Measurements from ENCODE around the gene SMPDL3A.

The SMPDL3A gene

GRCh38 chr6:122839906-122840305, 50.8 kb downstream of the SMPDL3A start:
- TF ChIP-seq, protein P1, sequence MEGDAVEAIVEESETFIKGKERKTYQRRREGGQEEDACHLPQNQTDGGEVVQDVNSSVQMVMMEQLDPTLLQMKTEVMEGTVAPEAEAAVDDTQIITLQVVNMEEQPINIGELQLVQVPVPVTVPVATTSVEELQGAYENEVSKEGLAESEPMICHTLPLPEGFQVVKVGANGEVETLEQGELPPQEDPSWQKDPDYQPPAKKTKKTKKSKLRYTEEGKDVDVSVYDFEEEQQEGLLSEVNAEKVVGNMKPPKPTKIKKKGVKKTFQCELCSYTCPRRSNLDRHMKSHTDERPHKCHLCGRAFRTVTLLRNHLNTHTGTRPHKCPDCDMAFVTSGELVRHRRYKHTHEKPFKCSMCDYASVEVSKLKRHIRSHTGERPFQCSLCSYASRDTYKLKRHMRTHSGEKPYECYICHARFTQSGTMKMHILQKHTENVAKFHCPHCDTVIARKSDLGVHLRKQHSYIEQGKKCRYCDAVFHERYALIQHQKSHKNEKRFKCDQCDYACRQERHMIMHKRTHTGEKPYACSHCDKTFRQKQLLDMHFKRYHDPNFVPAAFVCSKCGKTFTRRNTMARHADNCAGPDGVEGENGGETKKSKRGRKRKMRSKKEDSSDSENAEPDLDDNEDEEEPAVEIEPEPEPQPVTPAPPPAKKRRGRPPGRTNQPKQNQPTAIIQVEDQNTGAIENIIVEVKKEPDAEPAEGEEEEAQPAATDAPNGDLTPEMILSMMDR (IDR thresholded peaks at IDR 0.05; ENCODE audit: insufficient read depth, low read depth, low read length, missing control alignments): no peak
- DNase-seq (ENCODE audit: low read depth): no peak
- H3K4me3 ChIP-seq (ENCODE audit: low read depth, low read length): no peak overlapping the region

- H3K4me3 ChIP-seq (ENCODE audit: low read depth, low read length): no peak overlapping the region
- TF ChIP-seq, protein P1 (IDR thresholded peaks at IDR 0.05; ENCODE audit: insufficient read depth, low read depth, low read length, missing control alignments): no peak
These were observed 56.4 kb downstream of the SMPDL3A start for GRCh38 chr6:122845464-122845863.

GRCh38 chr6:122845916-122846612, 57.0 kb downstream of the SMPDL3A start:
- TF ChIP-seq, protein P1 (IDR thresholded peaks at IDR 0.05; ENCODE audit: insufficient read depth, low read depth, low read length, missing control alignments): no peak
- peak; percentile 18 for DNase-seq (ENCODE audit: low read depth)
- no peak overlapping the region for H3K4me3 ChIP-seq (ENCODE audit: low read depth, low read length)

More at GRCh38 chr6:122845464-122845863, 56.4 kb downstream of the SMPDL3A start:
- no peak for DNase-seq (ENCODE audit: low read depth)

DNA sequence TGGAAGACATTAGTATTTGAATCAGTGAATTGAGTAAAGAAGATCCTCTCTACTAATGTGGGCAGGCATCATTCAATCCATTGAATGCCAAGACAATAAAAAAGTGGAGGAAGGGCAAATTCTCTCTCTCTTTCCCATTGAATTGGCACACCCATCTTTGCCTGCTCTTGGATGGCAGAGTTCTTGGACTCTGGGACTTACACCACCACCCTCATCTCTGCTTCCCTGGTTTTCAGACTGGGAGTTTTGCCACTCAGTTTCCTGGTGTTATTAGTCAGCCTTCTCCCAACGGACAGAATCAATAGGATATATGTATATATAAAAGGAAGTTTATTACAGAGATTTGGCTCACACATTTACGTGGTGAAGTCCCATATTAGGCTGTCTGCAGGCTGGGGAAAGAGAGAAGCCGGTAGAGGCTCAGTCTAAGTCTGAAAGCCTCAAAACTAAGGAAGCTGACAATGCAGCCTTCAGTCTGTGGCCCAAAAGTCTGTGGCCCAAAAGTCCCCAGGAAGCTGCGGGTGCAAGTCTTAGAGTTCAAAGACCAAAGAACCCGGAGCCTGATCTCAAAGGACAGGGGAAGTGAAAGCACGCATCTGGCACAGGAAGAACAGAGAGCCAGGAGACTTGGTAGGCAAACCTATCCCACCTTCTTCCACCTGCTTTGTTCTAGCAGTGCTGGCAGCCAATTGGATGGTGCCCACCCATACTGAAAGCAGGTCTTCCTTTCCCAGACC, 64.4 kb downstream of the SMPDL3A start:
- H3K4me3 ChIP-seq (ENCODE audit: low read depth, low read length): no peak overlapping the region
- DNase-seq (ENCODE audit: low read depth): peak; percentile 72
- TF ChIP-seq, protein P1 (IDR thresholded peaks at IDR 0.05; ENCODE audit: insufficient read depth, low read depth, low read length, missing control alignments): no peak
